Calu3 (cell line): ENCODE data around the gene PACRG. TPM values are rescaled to one million over a fixed set of nuclear protein-coding genes. Genes with fewer than 3 reads are reported as not detected.

Source experiments
- BruUV-seq: library from RNA; stranded (reverse); fragments of 400-500 nt; replicated peaks from 2 replicates; lab custom pipeline; 2021; lab: Mats Ljungman, UMichigan
- CTCF ChIA-PET: fragments of 300-600 bp; sonication (Branson Sonifier 250); formaldehyde crosslinking; loops from one replicate; lab custom pipeline; 2022; ENCODE audit warnings: antibody characterized with exemption; lab: Charles Lee
- DNase-seq: peaks from one replicate; pipeline ENCODE4 v3.0.0; 2022
- H3K27ac Mint-ChIP-seq: one replicate; pipeline ENCODE4 v1.8.0; 2022; ENCODE audit warnings: mixed read lengths; ENCODE audit not compliant: unreplicated experiment
- H3K27me3 Mint-ChIP-seq: one replicate; pipeline ENCODE4 v1.8.0; 2022; ENCODE audit warnings: mixed read lengths; ENCODE audit not compliant: unreplicated experiment
- H3K36me3 Mint-ChIP-seq: one replicate; pipeline ENCODE4 v1.8.0; 2022; ENCODE audit warnings: mild to moderate bottlenecking, moderate library complexity, mixed read lengths; ENCODE audit not compliant: insufficient read depth, unreplicated experiment
- H3K4me1 Mint-ChIP-seq: one replicate; pipeline ENCODE4 v1.8.0; 2022; ENCODE audit warnings: mild to moderate bottlenecking, low read depth, mixed read lengths; ENCODE audit not compliant: unreplicated experiment
- H3K4me3 Mint-ChIP-seq: one replicate; pipeline ENCODE4 v1.8.0; 2022; ENCODE audit warnings: mild to moderate bottlenecking, low read depth, moderate library complexity, mixed read lengths; ENCODE audit not compliant: unreplicated experiment
- H3K9me3 Mint-ChIP-seq: one replicate; pipeline ENCODE4 v1.8.0; 2022; ENCODE audit warnings: low read depth, mixed read lengths; ENCODE audit not compliant: unreplicated experiment
- CTCF ChIP-seq: fragments of 200-600 bp; IDR thresholded peaks from one replicate; pipeline ENCODE4 v1.8.0; 2022; ENCODE audit warnings: antibody characterized with exemption; ENCODE audit not compliant: unreplicated experiment
- intact Hi-C: fragments of 100-400 bp; cut with micrococcal nuclease; formaldehyde crosslinking; loops from one replicate; pipeline ENCODE4 v1.10.0; 2022; ENCODE audit not compliant: unreplicated experiment
- total RNA-seq: library from RNA; stranded (reverse); gene quantifications from 2 replicates; pipeline ENCODE4 v1.2.3, GENCODE V29; 2022

The PACRG gene
- total RNA-seq, 1 experiment from 2014 or later, result 1.5 TPM

DNA sequence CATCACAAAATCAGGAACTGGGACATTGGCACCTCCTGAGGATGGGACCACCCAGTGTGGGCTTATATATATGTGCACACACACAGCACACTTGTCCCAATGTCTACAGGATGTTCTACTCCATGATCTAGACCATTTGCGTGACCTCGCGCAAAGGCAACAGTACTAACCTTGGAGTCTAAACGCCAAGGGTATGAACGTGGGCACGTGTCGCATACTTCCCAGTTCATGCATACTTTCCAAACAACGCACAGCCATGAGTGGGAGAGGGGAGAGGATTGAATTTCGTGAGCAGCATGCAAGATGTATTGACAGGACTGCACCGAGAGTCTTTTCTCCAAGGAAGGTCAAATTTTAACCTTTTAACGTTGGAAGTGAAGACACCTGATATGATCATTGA is 472.5 kb downstream of the PACRG start:
- no peak for DNase-seq
- H3K4me1 Mint-ChIP-seq, result no peaks in the 10 kb centered on the region
- H3K4me3 Mint-ChIP-seq, result no peak overlapping the region
- H3K27me3 Mint-ChIP-seq, result no peaks in the 10 kb centered on the region
- TF ChIP-seq CTCF, result no peak
- no peaks in the 10 kb centered on the region for H3K36me3 Mint-ChIP-seq
- intact Hi-C loops, result no loop called here
- H3K9me3 Mint-ChIP-seq, result no peaks in the 10 kb centered on the region
- CTCF ChIA-PET, result no interaction called here
- H3K27ac Mint-ChIP-seq, result no peak overlapping the region
- no TSS peak for BruUV-seq

- CTCF ChIA-PET, result no interaction called here
- H3K36me3 Mint-ChIP-seq, result no peaks in the 10 kb centered on the region
- intact Hi-C loops, result no loop called here
- no TSS peak for BruUV-seq
- no peak for DNase-seq
- no peak overlapping the region for H3K27ac Mint-ChIP-seq
- no peaks in the 10 kb centered on the region for H3K27me3 Mint-ChIP-seq
- no peaks in the 10 kb centered on the region for H3K4me1 Mint-ChIP-seq
- TF ChIP-seq CTCF, result no peak
- H3K9me3 Mint-ChIP-seq, result no peaks in the 10 kb centered on the region
- H3K4me3 Mint-ChIP-seq, result no peak overlapping the region
Observed at GRCh38 chr6:163200694-163201093, 472.9 kb downstream of the PACRG start.

DNA sequence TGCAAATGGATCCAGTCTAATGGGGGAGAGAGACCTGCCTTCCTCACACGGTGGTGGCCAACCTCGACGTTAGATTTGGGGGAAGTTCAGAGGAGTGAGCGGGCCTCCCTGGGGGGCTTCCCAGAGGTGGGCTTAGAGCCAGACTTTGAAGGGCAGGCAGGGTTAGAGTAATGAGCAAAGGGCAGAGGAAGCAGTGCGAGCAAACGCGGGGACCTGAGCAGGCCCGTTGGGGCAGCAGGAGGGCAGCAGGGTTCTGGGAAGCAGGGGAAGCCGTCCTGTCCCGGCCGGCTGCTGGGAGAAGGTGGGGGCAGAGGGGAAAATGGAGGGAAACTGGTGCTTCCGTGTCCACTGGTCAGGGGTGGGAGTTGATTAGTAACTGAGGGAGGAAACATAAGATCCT is 474.1 kb downstream of the PACRG start:
- no peak for DNase-seq
- Mint-ChIP-seq H3K27me3 (no peaks in the 10 kb centered on the region), H3K4me1 (no peaks in the 10 kb centered on the region), H3K27ac (no peak overlapping the region), H3K9me3 (peaks cover 4% of the 10 kb centered on the region), H3K4me3 (no peak overlapping the region), H3K36me3 (no peaks in the 10 kb centered on the region)
- CTCF ChIA-PET, result no interaction called here
- no TSS peak for BruUV-seq
- no peak for TF ChIP-seq CTCF
- intact Hi-C loops, result no loop called here

GRCh38 chr6:163206196-163206595 is 478.4 kb downstream of the PACRG start:
- intact Hi-C loops, result no loop called here
- no peak overlapping the region for H3K4me3 Mint-ChIP-seq
- no peaks in the 10 kb centered on the region for H3K27me3 Mint-ChIP-seq
- H3K27ac Mint-ChIP-seq, result no peak overlapping the region
- peaks cover 7% of the 10 kb centered on the region for H3K9me3 Mint-ChIP-seq
- DNase-seq, result no peak
- H3K4me1 Mint-ChIP-seq, result no peaks in the 10 kb centered on the region
- H3K36me3 Mint-ChIP-seq, result no peaks in the 10 kb centered on the region
- CTCF ChIA-PET, result no interaction called here
- BruUV-seq, result no TSS peak
- TF ChIP-seq CTCF, result no peak
